HUES64 (cell line): ENCODE measurements around the gene PCLO.
"Not testable (repeated sequence)": the region's sequence is repeated elsewhere in the genome, so short reads cannot be mapped to it uniquely, and the experiment has no call there.

Experiments used
- H3K27ac ChIP-seq: 2 replicates; pipeline ENCODE4 v1.7.0; 2013; ENCODE audit warnings: low read depth, low read length, inconsistent platforms
- H3K27me3 ChIP-seq: 2 replicates; pipeline ENCODE4 v1.6.1; 2013; ENCODE audit warnings: mild to moderate bottlenecking, low read length; ENCODE audit not compliant: insufficient read depth
- H3K36me3 ChIP-seq: 2 replicates; pipeline ENCODE4 v1.6.1; 2013; ENCODE audit warnings: mild to moderate bottlenecking, low read length; ENCODE audit not compliant: insufficient read depth
- H3K4me1 ChIP-seq: 2 replicates; pipeline ENCODE4 v1.6.1; 2013; ENCODE audit warnings: mild to moderate bottlenecking, low read length, moderate library complexity; ENCODE audit not compliant: insufficient read depth
- H3K4me3 ChIP-seq: 2 replicates; pipeline ENCODE4 v1.5.1; 2013; ENCODE audit warnings: mild to moderate bottlenecking, low read length, moderate library complexity
- H3K9ac ChIP-seq: 2 replicates; pipeline ENCODE4 v1.6.1; 2013; ENCODE audit warnings: mild to moderate bottlenecking, low read depth, low read length
- H3K9me3 ChIP-seq: 2 replicates; pipeline ENCODE4 v1.6.1; 2013; ENCODE audit warnings: low read depth, low read length; ENCODE audit not compliant: insufficient read depth
- WGBS: fragments of 150-250, 120-280 bp; methylation state at CpG from one replicate; pipeline ENCODE4 v1.1.7; 2013; ENCODE audit warnings: missing lambda C conversion rate; 5-methylcytosine and 5-hydroxymethylcytosine counted together

PCLO gene

DNA sequence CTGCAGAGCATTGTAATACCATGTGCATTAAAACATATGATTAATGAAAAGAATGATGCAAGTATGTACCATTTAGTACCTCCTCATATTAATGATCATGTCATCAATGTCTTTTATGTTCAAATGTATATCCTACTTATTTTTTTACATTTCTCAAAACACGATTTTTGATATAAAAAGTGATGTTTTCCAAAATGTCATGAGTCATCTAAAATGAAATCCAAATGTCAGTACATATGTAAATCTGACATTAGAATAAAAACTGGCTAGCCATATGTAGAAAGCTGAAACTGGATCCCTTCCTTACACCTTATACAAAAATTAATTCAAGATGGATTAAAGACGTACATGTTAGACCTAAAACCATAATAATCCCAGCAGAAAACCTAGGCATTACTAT, 261.6 kb downstream of the PCLO start:
- H3K9me3 ChIP-seq, H3K27ac ChIP-seq, H3K27me3 ChIP-seq, H3K9ac ChIP-seq, H3K4me3 ChIP-seq, H3K36me3 ChIP-seq, H3K4me1 ChIP-seq: not testable (repeated sequence)
- WGBS, result 100% methylated on average over 1 of the region's 2 CpGs

DNA sequence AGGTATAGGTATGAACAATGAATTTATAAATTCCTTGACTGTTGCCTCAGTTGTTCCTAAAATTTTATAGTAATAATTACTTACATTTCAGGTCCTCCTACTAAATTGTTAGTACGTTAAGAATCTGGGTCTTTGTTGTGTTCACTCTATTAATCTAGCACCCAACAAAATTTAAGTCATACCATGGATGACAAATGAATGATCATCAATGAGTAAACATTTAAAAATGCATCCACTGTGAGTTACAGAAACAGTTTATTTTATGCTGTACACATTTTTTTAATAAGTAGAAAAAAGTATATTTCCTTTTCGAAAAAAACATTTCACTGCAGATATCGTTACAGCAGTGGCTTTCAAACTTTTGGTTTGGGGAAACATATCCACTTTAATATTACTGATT, 265.2 kb downstream of the PCLO start:
- Histone ChIP-seq H3K27me3 (no peaks in the 10 kb centered on the region), H3K9ac (no peak overlapping the region)
- WGBS, result no CpG with 5 or more reads among the region's 3 CpGs

DNA sequence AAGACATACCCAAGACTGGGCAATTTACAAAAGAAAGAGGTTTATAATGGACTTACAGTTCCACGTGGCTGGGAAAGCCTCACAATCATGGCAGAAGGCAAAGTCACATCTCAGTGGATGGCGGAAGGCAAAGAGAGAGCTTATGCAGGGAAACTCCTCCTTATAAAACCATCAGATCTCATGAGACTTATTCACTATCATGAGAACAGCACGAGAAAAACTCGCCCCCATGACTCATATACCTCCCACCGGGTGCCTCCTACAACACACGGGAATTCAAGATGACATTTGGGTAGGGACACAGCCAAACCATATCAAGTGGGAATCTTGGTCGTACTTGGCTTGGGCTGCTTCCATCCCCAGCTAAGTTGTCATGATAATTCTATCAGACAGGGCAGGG, 268.3 kb downstream of the PCLO start:
- H3K27me3 ChIP-seq, H3K4me3 ChIP-seq, H3K4me1 ChIP-seq, H3K36me3 ChIP-seq, H3K9ac ChIP-seq, H3K27ac ChIP-seq, H3K9me3 ChIP-seq: not testable (repeated sequence)
- WGBS, result 67% methylated on average over 7 of the region's 7 CpGs

More for the DNA sequence above, 265.2 kb downstream of the PCLO start:
- H3K4me3 ChIP-seq, result no peak overlapping the region
- H3K27ac ChIP-seq, result no peak overlapping the region
- H3K36me3 ChIP-seq, result no peaks in the 10 kb centered on the region
- no peaks in the 10 kb centered on the region for H3K9me3 ChIP-seq
- H3K4me1 ChIP-seq, result no peaks in the 10 kb centered on the region

DNA sequence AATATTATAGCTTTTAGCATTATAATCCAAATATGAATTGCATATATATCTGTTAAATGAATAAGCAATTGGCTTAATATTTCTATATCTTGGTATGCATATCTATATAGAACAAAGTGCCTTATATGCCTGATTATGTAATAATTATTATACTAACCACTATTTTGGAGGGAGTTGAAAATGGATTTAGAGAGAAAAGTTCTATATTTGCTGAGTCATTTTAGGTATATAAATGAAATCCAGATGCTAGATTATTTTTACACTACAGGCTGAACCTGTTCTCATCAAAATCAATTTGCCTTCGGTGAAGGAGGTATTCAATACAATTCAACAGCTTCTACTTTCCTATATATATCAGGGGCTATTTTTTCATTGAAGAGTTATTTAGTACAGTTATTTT, 276.4 kb downstream of the PCLO start:
- Histone ChIP-seq H3K36me3 (no peaks in the 10 kb centered on the region), H3K27ac (no peak overlapping the region), H3K9ac (no peak overlapping the region), H3K4me1 (no peaks in the 10 kb centered on the region), H3K27me3 (no peaks in the 10 kb centered on the region), H3K9me3 (no peaks in the 10 kb centered on the region), H3K4me3 (no peak overlapping the region)
- WGBS, result no CpG with 5 or more reads among the region's 1 CpG

DNA sequence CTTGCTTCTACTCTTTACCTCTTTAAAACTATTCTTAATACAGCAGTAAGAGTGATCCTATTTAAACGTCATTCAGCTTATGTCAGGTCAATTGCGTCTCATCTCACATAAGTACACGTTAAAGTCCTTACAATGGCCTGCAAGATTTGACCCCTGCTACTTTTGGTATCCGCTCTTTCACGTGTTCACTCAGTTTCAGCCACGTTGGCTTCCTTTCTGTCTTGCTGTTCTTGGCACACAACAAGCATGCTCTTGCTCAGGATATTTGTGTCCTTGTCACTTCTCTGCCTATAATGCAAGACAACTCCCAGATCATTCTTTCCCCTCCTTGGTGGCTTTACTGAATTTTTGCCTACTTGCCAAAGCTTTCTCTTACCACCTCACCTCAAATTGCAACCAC, 296.8 kb downstream of the PCLO start:
- H3K4me3 ChIP-seq, result no peak overlapping the region
- H3K27me3 ChIP-seq, result no peaks in the 10 kb centered on the region
- no peaks in the 10 kb centered on the region for H3K36me3 ChIP-seq
- no peak overlapping the region for H3K27ac ChIP-seq
- H3K4me1 ChIP-seq, result no peaks in the 10 kb centered on the region
- no peak overlapping the region for H3K9ac ChIP-seq
- WGBS, result 91% methylated on average over 6 of the region's 6 CpGs
- no peaks in the 10 kb centered on the region for H3K9me3 ChIP-seq

DNA sequence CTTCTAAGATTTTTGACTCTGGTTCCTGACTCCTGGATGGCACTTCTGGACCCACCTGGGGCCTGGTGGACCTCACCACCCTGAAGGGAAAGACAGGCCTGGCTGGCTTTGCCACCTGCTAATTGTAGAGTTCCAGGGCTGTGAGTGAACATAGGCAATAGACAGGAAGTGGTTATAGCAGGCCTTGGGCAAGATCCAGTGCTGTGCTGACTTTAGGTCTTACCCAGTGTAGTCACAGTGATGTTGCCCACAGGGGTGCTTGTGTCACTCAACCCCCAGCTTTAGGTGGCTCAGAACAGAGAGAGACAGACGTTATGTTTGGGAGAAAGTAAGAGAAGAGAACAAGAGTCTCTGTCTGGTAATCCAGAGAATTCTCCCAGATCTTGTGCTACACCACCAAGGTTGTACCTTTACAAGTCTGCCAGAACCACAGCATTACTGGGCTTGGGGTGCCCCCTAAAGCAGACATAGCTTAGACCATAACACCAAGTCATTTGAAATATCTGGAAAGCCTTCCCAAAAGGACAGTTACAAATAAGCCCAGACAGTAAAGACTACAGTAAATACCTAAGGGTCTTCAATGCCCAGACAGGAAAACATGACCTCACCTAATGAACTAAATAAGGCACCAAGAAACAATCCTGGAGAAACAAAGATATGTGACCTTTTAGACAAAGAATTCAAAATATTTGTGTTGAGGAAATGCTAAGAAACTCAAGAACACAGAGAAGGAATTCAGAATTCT, 303.4 kb downstream of the PCLO start:
- Histone ChIP-seq H3K9me3 (no peaks in the 10 kb centered on the region), H3K27ac (no peak overlapping the region), H3K4me1 (no peaks in the 10 kb centered on the region; the same call in 1 of the 2 replicates), H3K36me3 (no peaks in the 10 kb centered on the region), H3K27me3 (no peaks in the 10 kb centered on the region), H3K4me3 (no peak overlapping the region), H3K9ac (peak overlapping the region; percentile 47; the same call in 1 of the 2 replicates)
- WGBS, result 91% methylated on average over 1 of the region's 1 CpG

DNA sequence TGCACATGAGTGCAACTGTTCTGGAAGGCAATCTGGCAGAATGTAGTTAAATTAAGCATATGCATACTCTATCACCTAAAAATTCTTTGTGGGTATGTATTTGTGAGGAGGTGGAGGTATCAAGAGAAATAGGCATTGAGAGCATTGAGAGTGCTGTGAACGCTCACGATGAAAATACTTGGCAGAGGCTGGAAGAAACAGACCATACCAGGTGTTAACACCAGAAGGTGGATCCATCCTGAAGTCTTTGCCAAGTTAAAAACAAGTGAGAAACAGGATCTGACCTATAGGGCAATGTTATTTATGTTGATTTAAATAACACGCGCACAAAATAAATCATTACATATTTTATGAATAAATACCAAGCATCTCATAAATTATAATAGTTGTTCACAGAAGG, 311.6 kb downstream of the PCLO start:
- Histone ChIP-seq H3K36me3 (no peaks in the 10 kb centered on the region), H3K27ac (no peak overlapping the region), H3K9me3 (no peaks in the 10 kb centered on the region), H3K4me1 (no peaks in the 10 kb centered on the region), H3K9ac (no peak overlapping the region), H3K27me3 (no peaks in the 10 kb centered on the region), H3K4me3 (no peak overlapping the region)
- 94% methylated on average over 2 of the region's 4 CpGs for WGBS

DNA sequence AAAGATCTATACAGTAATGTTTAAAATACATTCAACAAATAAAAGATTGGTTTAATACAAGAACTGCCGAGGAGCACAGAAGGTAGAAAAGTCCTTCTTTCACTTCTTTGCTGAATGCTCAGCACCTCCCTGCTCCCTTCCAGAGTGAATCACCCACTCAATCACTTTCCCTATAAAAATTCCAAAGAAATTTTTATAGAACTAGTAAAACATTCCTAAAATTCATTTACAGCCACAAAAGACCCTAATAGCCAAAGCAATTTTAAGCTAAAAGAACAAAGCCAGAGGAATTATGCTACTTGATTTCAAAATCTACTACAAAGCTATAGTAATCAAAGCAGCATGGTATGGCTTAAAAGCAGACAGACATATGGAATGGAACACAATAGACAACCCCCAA, 320.9 kb downstream of the PCLO start:
- Histone ChIP-seq H3K4me3 (no peak overlapping the region), H3K27me3 (no peaks in the 10 kb centered on the region), H3K27ac (no peak overlapping the region)

DNA sequence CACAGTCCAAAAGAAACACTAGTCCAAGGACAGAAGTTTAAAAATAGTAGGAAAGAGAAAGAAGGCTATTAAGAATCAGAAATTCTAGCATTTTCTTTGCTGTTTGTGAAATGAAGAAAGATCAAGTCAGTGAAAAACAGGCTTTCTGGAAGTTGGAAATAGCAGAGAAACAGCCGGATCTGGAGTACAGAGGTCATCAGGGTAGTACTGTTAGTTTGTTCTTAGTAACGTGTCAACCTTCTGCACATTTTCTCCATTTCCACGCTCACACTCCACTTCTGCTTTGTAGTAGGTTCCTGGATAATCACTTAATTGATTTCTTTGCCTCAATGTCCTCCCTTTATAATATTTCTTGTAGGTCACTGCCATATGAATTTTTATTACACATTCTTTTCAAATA, 322.6 kb downstream of the PCLO start:
- no peaks in the 10 kb centered on the region for H3K27me3 ChIP-seq
- H3K9me3 ChIP-seq, result peaks cover 7% of the 10 kb centered on the region; the same call in 1 of the 2 replicates
- peak overlapping the region; percentile 18; the same call in 1 of the 2 replicates for H3K27ac ChIP-seq
- no peaks in the 10 kb centered on the region for H3K36me3 ChIP-seq
- no peak overlapping the region for H3K9ac ChIP-seq
- peaks cover 26% of the 10 kb centered on the region for H3K4me1 ChIP-seq
- H3K4me3 ChIP-seq, result no peak overlapping the region
- WGBS, result 76% methylated on average over 2 of the region's 3 CpGs

More for the DNA sequence above, 320.9 kb downstream of the PCLO start:
- Histone ChIP-seq H3K4me1 (peaks cover 31% of the 10 kb centered on the region), H3K9me3 (peaks cover 7% of the 10 kb centered on the region; the same call in 1 of the 2 replicates), H3K9ac (no peak overlapping the region), H3K36me3 (no peaks in the 10 kb centered on the region)
- 92% methylated on average over 1 of the region's 1 CpG for WGBS

DNA sequence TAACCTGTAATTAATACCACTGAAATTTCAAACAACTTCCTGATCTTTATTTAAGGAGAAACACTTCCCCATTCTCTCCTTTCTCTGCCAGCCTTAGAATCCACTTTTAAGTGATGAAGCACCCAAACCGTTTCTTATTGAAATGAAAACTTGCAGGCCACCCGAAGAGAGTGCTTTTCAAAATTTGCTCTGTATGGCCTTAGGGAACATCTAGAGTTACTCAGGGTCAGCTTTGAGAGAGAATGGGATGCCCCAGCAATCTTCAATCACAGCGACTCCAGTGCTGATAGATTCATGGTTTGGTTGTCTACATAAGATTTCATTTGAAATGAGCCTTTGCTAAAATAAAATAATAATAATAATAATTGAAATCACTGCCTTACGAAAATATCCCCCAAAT, 323.1 kb downstream of the PCLO start:
- 10% methylated on average over 3 of the region's 4 CpGs for WGBS
- H3K9me3 ChIP-seq, result peaks cover 7% of the 10 kb centered on the region; the same call in 1 of the 2 replicates
- no peak overlapping the region for H3K4me3 ChIP-seq
- H3K36me3 ChIP-seq, result no peaks in the 10 kb centered on the region
- peaks cover 24% of the 10 kb centered on the region for H3K4me1 ChIP-seq
- no peak overlapping the region for H3K9ac ChIP-seq
- peak overlapping the region; percentile 36; the same call in 1 of the 2 replicates for H3K27ac ChIP-seq
- H3K27me3 ChIP-seq, result no peaks in the 10 kb centered on the region

DNA sequence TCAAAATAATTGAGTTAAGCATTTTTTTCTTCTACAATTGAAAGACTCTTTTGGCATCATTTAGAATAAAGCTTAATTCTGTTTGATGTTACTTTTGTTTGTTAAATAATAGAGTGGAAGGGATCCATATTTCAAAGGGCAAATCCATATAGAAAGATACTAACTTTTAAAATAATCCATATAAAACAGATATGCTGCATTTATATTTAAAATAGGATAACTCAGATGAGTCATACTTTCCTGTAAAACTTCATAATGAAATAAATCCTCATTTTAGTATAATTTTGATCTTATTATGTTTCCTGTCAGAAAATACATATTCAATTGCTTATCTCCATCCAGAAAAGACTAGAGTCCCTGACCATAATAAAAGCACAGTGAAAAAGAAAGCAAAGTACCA, 323.6 kb downstream of the PCLO start:
- H3K4me3 ChIP-seq, result no peak overlapping the region
- peaks cover 7% of the 10 kb centered on the region; the same call in 1 of the 2 replicates for H3K9me3 ChIP-seq
- H3K4me1 ChIP-seq, result peaks cover 24% of the 10 kb centered on the region
- no peaks in the 10 kb centered on the region for H3K27me3 ChIP-seq
- no peaks in the 10 kb centered on the region for H3K36me3 ChIP-seq
- H3K27ac ChIP-seq, result peak overlapping the region; percentile 36; the same call in 1 of the 2 replicates
- H3K9ac ChIP-seq, result no peak overlapping the region

DNA sequence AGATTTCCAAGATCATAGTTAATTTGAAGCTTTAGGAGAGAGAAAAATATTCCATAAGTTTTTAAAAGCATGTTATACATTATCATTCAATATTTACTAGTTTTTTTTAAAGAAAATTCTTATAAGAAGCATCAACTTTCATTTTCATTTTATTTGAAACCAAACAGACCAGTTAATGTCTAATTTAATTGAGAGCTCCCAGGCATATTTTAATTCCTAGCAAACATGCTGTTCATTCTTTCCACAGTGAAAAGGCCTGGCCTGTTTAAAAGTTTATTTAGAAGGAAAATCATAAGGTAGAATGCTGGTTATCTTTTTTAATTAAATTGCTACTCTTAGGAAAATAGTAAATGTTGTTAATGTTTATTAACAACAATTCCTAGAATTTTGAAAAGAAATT, 324.4 kb downstream of the PCLO start:
- H3K4me1 ChIP-seq, result peaks cover 24% of the 10 kb centered on the region
- no peaks in the 10 kb centered on the region for H3K27me3 ChIP-seq

More for the DNA sequence above, 324.4 kb downstream of the PCLO start:
- no peak overlapping the region for H3K9ac ChIP-seq
- no peak overlapping the region for H3K4me3 ChIP-seq
- H3K27ac ChIP-seq, result no peak overlapping the region
- no peaks in the 10 kb centered on the region for H3K36me3 ChIP-seq
- H3K9me3 ChIP-seq, result peaks cover 7% of the 10 kb centered on the region; the same call in 1 of the 2 replicates
